Measurements from ENCODE around the gene SUMF1.

Gene SUMF1

GRCh38 chr3:4355401-4356219 lies 111.5 kb downstream of the SUMF1 start:
- Histone ChIP-seq H3K4me1 (ENCODE audit: insufficient read depth, low read length, poor library complexity, severe bottlenecking) (peaks cover 31% of the 10 kb centered on the region), H3K9me2 (replicated peaks; ENCODE audit: low read depth, low read length) (no peaks in the 10 kb centered on the region), H3F3A (ENCODE audit: low read depth) (no peaks in the 10 kb centered on the region), H2AFZ (ENCODE audit: low read length) (no peak overlapping the region), H3K79me2 (ENCODE audit: insufficient read depth, low read length) (no peaks in the 10 kb centered on the region), H3K9me3 (ENCODE audit: insufficient read depth, low read depth, low read length) (no peaks in the 10 kb centered on the region), H3K4me2 (ENCODE audit: low read depth, low read length, poor library complexity, severe bottlenecking) (no peak overlapping the region), H3K27me3 (ENCODE audit: insufficient read depth, low read length, poor library complexity, severe bottlenecking) (no peaks in the 10 kb centered on the region), H3K36me3 (ENCODE audit: insufficient read depth, low read length) (no peaks in the 10 kb centered on the region), H3K9ac (ENCODE audit: low read depth, low read length, poor library complexity, severe bottlenecking) (no peak overlapping the region), H4K20me1 (ENCODE audit: insufficient read depth, low read length, poor library complexity, severe bottlenecking) (no peaks in the 10 kb centered on the region), H3K4me3 (ENCODE audit: low read length, poor library complexity, severe bottlenecking) (no peak overlapping the region)
- TF ChIP-seq EZH2phosphoT487 (IDR thresholded peaks at IDR 0.05; ENCODE audit: borderline replicate concordance) (no peak), CTCF (conservative IDR thresholded peaks at IDR 0.05; ENCODE audit: low read length) (no peak)

GRCh38 chr3:4351872-4352271 lies 115.2 kb downstream of the SUMF1 start:
- H3K9me3 ChIP-seq (ENCODE audit: insufficient read depth, low read depth, low read length) = no peaks in the 10 kb centered on the region
- peak overlapping the region; percentile 33 for H3K9ac ChIP-seq (ENCODE audit: low read depth, low read length, poor library complexity, severe bottlenecking)
- H3K79me2 ChIP-seq (ENCODE audit: insufficient read depth, low read length) = no peaks in the 10 kb centered on the region
- no peak overlapping the region for H3K4me3 ChIP-seq (ENCODE audit: low read length, poor library complexity, severe bottlenecking)
- H4K20me1 ChIP-seq (ENCODE audit: insufficient read depth, low read length, poor library complexity, severe bottlenecking) = no peaks in the 10 kb centered on the region
- H3K36me3 ChIP-seq (ENCODE audit: insufficient read depth, low read length) = no peaks in the 10 kb centered on the region
- peak overlapping the region; percentile 23; the same call in 1 of the 2 replicates for H2AFZ ChIP-seq (ENCODE audit: low read length)
- peaks cover 28% of the 10 kb centered on the region for H3K4me1 ChIP-seq (ENCODE audit: insufficient read depth, low read length, poor library complexity, severe bottlenecking)
- H3K4me2 ChIP-seq (ENCODE audit: low read depth, low read length, poor library complexity, severe bottlenecking) = peak overlapping the region; percentile 75
- TF ChIP-seq CTCF (conservative IDR thresholded peaks at IDR 0.05; ENCODE audit: low read length) = no peak
- no peak for TF ChIP-seq EZH2phosphoT487 (IDR thresholded peaks at IDR 0.05; ENCODE audit: borderline replicate concordance)
- H3K9me2 ChIP-seq (replicated peaks; ENCODE audit: low read depth, low read length) = no peaks in the 10 kb centered on the region
- H3F3A ChIP-seq (ENCODE audit: low read depth) = no peaks in the 10 kb centered on the region
- no peaks in the 10 kb centered on the region for H3K27me3 ChIP-seq (ENCODE audit: insufficient read depth, low read length, poor library complexity, severe bottlenecking)

- no peaks in the 10 kb centered on the region for H3K36me3 ChIP-seq (ENCODE audit: insufficient read depth, low read length)
- H2AFZ ChIP-seq (ENCODE audit: low read length) = peak overlapping the region; percentile 52
- peak overlapping the region; percentile 33 for H3K9ac ChIP-seq (ENCODE audit: low read depth, low read length, poor library complexity, severe bottlenecking)
- no peaks in the 10 kb centered on the region for H4K20me1 ChIP-seq (ENCODE audit: insufficient read depth, low read length, poor library complexity, severe bottlenecking)
- H3K9me3 ChIP-seq (ENCODE audit: insufficient read depth, low read depth, low read length) = no peaks in the 10 kb centered on the region
- TF ChIP-seq EZH2phosphoT487 (IDR thresholded peaks at IDR 0.05; ENCODE audit: borderline replicate concordance) = no peak
- no peak; the same call in 1 of the 2 replicates for TF ChIP-seq CTCF (conservative IDR thresholded peaks at IDR 0.05; ENCODE audit: low read length)
- no peaks in the 10 kb centered on the region for H3K9me2 ChIP-seq (replicated peaks; ENCODE audit: low read depth, low read length)
- H3K27me3 ChIP-seq (ENCODE audit: insufficient read depth, low read length, poor library complexity, severe bottlenecking) = no peaks in the 10 kb centered on the region
- peaks cover 28% of the 10 kb centered on the region for H3K4me1 ChIP-seq (ENCODE audit: insufficient read depth, low read length, poor library complexity, severe bottlenecking)
- no peaks in the 10 kb centered on the region for H3F3A ChIP-seq (ENCODE audit: low read depth)
- H3K4me3 ChIP-seq (ENCODE audit: low read length, poor library complexity, severe bottlenecking) = peak overlapping the region; percentile 60
- peak overlapping the region; percentile 75 for H3K4me2 ChIP-seq (ENCODE audit: low read depth, low read length, poor library complexity, severe bottlenecking)
- no peaks in the 10 kb centered on the region for H3K79me2 ChIP-seq (ENCODE audit: insufficient read depth, low read length)
Measured at GRCh38 chr3:4351164-4351855, 115.8 kb downstream of the SUMF1 start.
